Measurements from ENCODE around the gene CHST10. TPM values are rescaled to one million over a fixed set of nuclear protein-coding genes. Genes with fewer than 3 reads are reported as not detected.

CHST10 gene
- total RNA-seq, 4 donors from 2014 or later = 10.8 to 17.0 (median 13.5) TPM

GRCh38 chr2:100393362-100393761, 24.1 kb downstream of the CHST10 start:
- Histone ChIP-seq H3K27me3 (no peaks in the 10 kb centered on the region), H3K27ac (replicated peaks in 1 of 4) (peak overlapping the region in 1 of 4 donors; percentile 31), H3K36me3 (peaks cover 5 to 76% (median 57%) of the 10 kb centered on the region in 4 donors), H3K4me3 (no peak overlapping the region), H3K4me1 (peaks cover 0 to 13% (median 8%) of the 10 kb centered on the region in 4 donors), H3K9me3 (no peaks in the 10 kb centered on the region)
- DNase-seq (ENCODE audit: extremely low spot score) = peak; percentile 72
- intact Hi-C loops (cut with DNase I) = no loop called here
- WGBS = 90% methylated on average over 15 of the region's 15 CpGs
- TF ChIP-seq CTCF (IDR thresholded peaks at IDR 0.05) (no peak), POLR2AphosphoS5 (IDR thresholded peaks at IDR 0.05) (no peak), EP300 (IDR thresholded peaks at IDR 0.05) (no peak), POLR2A (IDR thresholded peaks at IDR 0.05; ENCODE audit: low read depth) (no peak)

GRCh38 chr2:100392715-100393114, 24.8 kb downstream of the CHST10 start:
- intact Hi-C loops (cut with DNase I) = no loop called here
- Histone ChIP-seq H3K9me3 (no peaks in the 10 kb centered on the region), H3K4me1 (peaks cover 0 to 13% (median 8%) of the 10 kb centered on the region in 4 donors), H3K27me3 (no peaks in the 10 kb centered on the region), H3K4me3 (no peak overlapping the region), H3K27ac (replicated peaks in 1 of 4) (no peak overlapping the region), H3K36me3 (peaks cover 1 to 69% (median 52%) of the 10 kb centered on the region in 4 donors)
- DNase-seq (ENCODE audit: extremely low spot score) = no peak
- 88% methylated on average over 6 of the region's 8 CpGs for WGBS
- no peak for TF ChIP-seq CTCF (IDR thresholded peaks at IDR 0.05)
- TF ChIP-seq EP300 (IDR thresholded peaks at IDR 0.05) = no peak
- TF ChIP-seq POLR2A (IDR thresholded peaks at IDR 0.05; ENCODE audit: low read depth) = no peak
- TF ChIP-seq POLR2AphosphoS5 (IDR thresholded peaks at IDR 0.05) = no peak

DNA sequence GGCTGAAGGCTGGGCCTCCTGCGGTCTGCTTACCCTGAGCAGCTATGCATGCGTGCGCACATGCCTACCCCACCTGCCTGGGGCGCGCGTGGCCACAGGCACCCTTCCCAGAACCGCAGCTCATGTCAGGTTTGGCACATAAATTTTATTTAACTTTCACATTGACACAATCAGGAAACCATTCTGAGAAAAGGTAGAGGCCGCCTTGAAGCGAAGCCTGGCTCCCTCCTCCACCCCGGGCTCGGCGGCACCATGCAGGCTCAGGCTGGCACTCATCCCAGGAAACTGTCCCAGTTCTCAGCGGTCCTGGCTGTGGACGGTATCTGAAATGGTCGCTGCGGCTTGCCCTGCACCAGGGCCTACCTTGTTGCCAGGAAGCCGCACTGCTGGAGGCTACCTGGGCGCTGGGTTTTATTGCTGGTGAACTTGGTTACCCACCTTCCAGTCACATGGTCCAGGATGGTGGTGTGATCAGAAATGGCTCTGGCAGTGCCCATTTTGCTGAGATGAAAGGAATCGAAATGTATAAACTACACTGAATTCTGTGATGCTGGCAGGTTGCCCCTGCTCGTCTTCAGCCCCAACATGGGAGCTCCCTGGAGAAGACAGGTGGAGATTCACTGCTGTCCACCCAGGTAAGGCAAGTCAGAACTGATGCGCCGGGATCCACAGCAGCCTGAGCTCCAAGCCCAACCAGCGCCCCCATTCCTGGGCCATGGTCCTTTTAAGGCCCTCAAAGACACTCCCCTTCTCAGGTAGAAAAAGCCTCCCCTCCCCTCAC, 25.5 kb downstream of the CHST10 start:
- Histone ChIP-seq H3K36me3 (peaks cover 0 to 62% (median 45%) of the 10 kb centered on the region in 4 donors), H3K4me1 (peaks cover 0 to 13% (median 8%) of the 10 kb centered on the region in 4 donors), H3K9me3 (no peaks in the 10 kb centered on the region), H3K4me3 (no peak overlapping the region), H3K27ac (replicated peaks in 1 of 4) (no peak overlapping the region), H3K27me3 (no peaks in the 10 kb centered on the region)
- TF ChIP-seq CTCF (IDR thresholded peaks at IDR 0.05) = no peak
- TF ChIP-seq POLR2AphosphoS5 (IDR thresholded peaks at IDR 0.05) = no peak
- TF ChIP-seq EP300 (IDR thresholded peaks at IDR 0.05) = no peak
- TF ChIP-seq POLR2A (IDR thresholded peaks at IDR 0.05; ENCODE audit: low read depth) = no peak
- DNase-seq (ENCODE audit: extremely low spot score) = peak; percentile 89
- 91% methylated on average over 23 of the region's 23 CpGs for WGBS
- intact Hi-C loops (cut with DNase I) = no loop called here

GRCh38 chr2:100390001-100390940, 27.2 kb downstream of the CHST10 start:
- H3K27me3 ChIP-seq = no peaks in the 10 kb centered on the region
- no peaks in the 10 kb centered on the region for H3K9me3 ChIP-seq
- H3K4me3 ChIP-seq = no peak overlapping the region
- H3K4me1 ChIP-seq = peaks cover 0 to 13% (median 8%) of the 10 kb centered on the region in 4 donors
- 92% methylated on average over 12 of the region's 12 CpGs for WGBS
- intact Hi-C loops (cut with DNase I) = no loop called here
- no peak overlapping the region for H3K27ac ChIP-seq (replicated peaks in 1 of 4)
- peak; percentile 70 for DNase-seq (ENCODE audit: extremely low spot score)
- H3K36me3 ChIP-seq = peaks cover 0 to 45% (median 29%) of the 10 kb centered on the region in 4 donors
- TF ChIP-seq CTCF (IDR thresholded peaks at IDR 0.05) = no peak
- no peak for TF ChIP-seq POLR2AphosphoS5 (IDR thresholded peaks at IDR 0.05)
- no peak for TF ChIP-seq EP300 (IDR thresholded peaks at IDR 0.05)
- no peak for TF ChIP-seq POLR2A (IDR thresholded peaks at IDR 0.05; ENCODE audit: low read depth)

Data from esophagus muscularis mucosa (tissue), 4 donors.